Peyer's patch (tissue), 4 donors: ENCODE results near the gene CELSR3.

Source experiments
- CTCF ChIP-seq, 6 experiments: fragments of 450-650 bp in 4 of 6; fragments of 200-600 bp in 2 of 6; sonication (generic) in 1 of 6; IDR thresholded peaks; one replicate each; pipeline ENCODE4 v1.5.1; 2017 to 2019; ENCODE audit warnings: antibody characterized with exemption in 6 of 6, mild to moderate bottlenecking in 3 of 6, moderate library complexity in 1 of 6
- POLR2A ChIP-seq, 2 donors: fragments of 450-650 bp; IDR thresholded peaks; one replicate each; pipeline ENCODE4 v1.5.1; 2017; ENCODE audit warnings: antibody characterized with exemption in 2 of 2, mild to moderate bottlenecking in 2 of 2, moderate library complexity in 2 of 2

- TF ChIP-seq CTCF (IDR thresholded peaks at IDR 0.05) (no peak), POLR2A (IDR thresholded peaks at IDR 0.05) (no peak)
These were observed 12.0 kb downstream of the CELSR3 start for GRCh38 chr3:48650723-48651122.
